Activated CD8-positive, alpha-beta T cell treated with anti-CD3 and anti-CD28 coated beads for 36 hours (primary cell): Measurements from ENCODE around the gene ETNK2. TPM values are rescaled to one million over a fixed set of nuclear protein-coding genes. Genes with fewer than 3 reads are reported as not detected.

Experiments used
- ATAC-seq: fragments of 200-7000 bp; cut with Tn5 transposase; one replicate; pipeline ENCODE4 v1.10.0; 2021; ENCODE audit warnings: mild to moderate bottlenecking, moderate library complexity
- CTCF ChIA-PET: fragments of 350-600 bp; sonication (Branson Sonifier 250); formaldehyde crosslinking; loops from one replicate; lab custom pipeline; 2021; ENCODE audit warnings: antibody characterized with exemption; lab: Charles Lee
- POLR2A ChIA-PET: fragments of 350-600 bp; sonication (Branson Sonifier 250); formaldehyde crosslinking; loops from one replicate; lab custom pipeline; 2021; ENCODE audit warnings: antibody characterized with exemption; lab: Charles Lee
- DNase-seq: peaks from one replicate; pipeline ENCODE4 v3.0.0-alpha.2; 2020
- H3K27ac Mint-ChIP-seq: one replicate; pipeline ENCODE4 v1.8.0; 2021; ENCODE audit warnings: mild to moderate bottlenecking, mixed read lengths
- H3K27me3 Mint-ChIP-seq: one replicate; pipeline ENCODE4 v1.8.0; 2021; ENCODE audit warnings: mixed read lengths
- H3K36me3 Mint-ChIP-seq: one replicate; pipeline ENCODE4 v1.8.0; 2021; ENCODE audit warnings: low read depth, mixed read lengths
- H3K4me1 Mint-ChIP-seq: one replicate; pipeline ENCODE4 v1.8.0; 2021; ENCODE audit warnings: low read depth, mixed read lengths
- H3K4me3 Mint-ChIP-seq: one replicate; pipeline ENCODE4 v1.8.0; 2021; ENCODE audit warnings: mild to moderate bottlenecking, moderate library complexity, mixed read lengths
- H3K9me3 Mint-ChIP-seq: one replicate; pipeline ENCODE4 v1.8.0; 2021; ENCODE audit warnings: mixed read lengths
- CTCF ChIP-seq: fragments of 200-600 bp; IDR thresholded peaks from one replicate; pipeline ENCODE4 v1.8.0; 2022; ENCODE audit warnings: antibody characterized with exemption, mild to moderate bottlenecking
- intact Hi-C: fragments of 100-400 bp; cut with micrococcal nuclease; formaldehyde crosslinking; loops from one replicate; pipeline ENCODE4 v1.10.0; 2022
- total RNA-seq, 2 experiments: library from RNA; stranded (reverse); gene quantifications; one replicate each; pipeline ENCODE4 v1.2.3, GENCODE V29; 2021

The ETNK2 gene
- total RNA-seq, 2 experiments from 2014 or later = 1.3 to 1.4 TPM

GRCh38 chr1:204198348-204199340, 46.8 kb upstream of the ETNK2 start:
- Mint-ChIP-seq H3K27me3 (no peaks in the 10 kb centered on the region), H3K4me1 (peaks cover 15% of the 10 kb centered on the region), H3K36me3 (no peaks in the 10 kb centered on the region), H3K9me3 (no peaks in the 10 kb centered on the region), H3K27ac (no peak overlapping the region), H3K4me3 (no peak overlapping the region)
- ATAC-seq (peak; percentile 66), DNase-seq (peak; percentile 10)
- intact Hi-C loops = no loop called here
- ChIA-PET CTCF (interaction anchor here (0.9 to 3.7 kb wide), 5 partner anchors 8 to 200 kb away, joined by 3 to 24 read pairs (median 5); partner anchors contain the start of gene GOLT1A), POLR2A (interaction anchor here (1.3 kb wide), 1 partner anchor 200 kb away, joined by 3 read pairs; no protein-coding TSS in a partner anchor)
- no peak for TF ChIP-seq CTCF

GRCh38 chr1:204197068-204197467, 45.2 kb upstream of the ETNK2 start:
- intact Hi-C loops = no loop called here
- H3K9me3 Mint-ChIP-seq = no peaks in the 10 kb centered on the region
- H3K36me3 Mint-ChIP-seq = no peaks in the 10 kb centered on the region
- ChIA-PET POLR2A (no interaction called here), CTCF (interaction anchor here (3.7 kb wide), 1 partner anchor 10 kb away, joined by 24 read pairs; no protein-coding TSS in a partner anchor)
- no peak for TF ChIP-seq CTCF
- ATAC-seq (no peak), DNase-seq (no peak)
- no peak overlapping the region for H3K27ac Mint-ChIP-seq
- no peak overlapping the region for H3K4me3 Mint-ChIP-seq
- peaks cover 15% of the 10 kb centered on the region for H3K4me1 Mint-ChIP-seq
- H3K27me3 Mint-ChIP-seq = peaks cover 8% of the 10 kb centered on the region

- no peak within 1 kb of the TSS for H3K4me3 Mint-ChIP-seq
- ATAC-seq = no peak
- no peaks in the 10 kb centered on the region for H3K36me3 Mint-ChIP-seq
- H3K27me3 Mint-ChIP-seq = peaks cover 8% of the 10 kb centered on the region
- CTCF ChIA-PET = interaction anchor here (1.1 to 3.7 kb wide), 2 partner anchors 10 to 33 kb away, joined by 3 to 24 read pairs; no protein-coding TSS in a partner anchor
- DNase-seq = no peak
- no peak within 1 kb of the TSS for H3K27ac Mint-ChIP-seq
- peaks cover 15% of the 10 kb centered on the region for H3K4me1 Mint-ChIP-seq
- POLR2A ChIA-PET = interaction anchor here (0.7 kb wide), 1 partner anchor 13 kb away, joined by 3 read pairs; no protein-coding TSS in a partner anchor
- no peaks in the 10 kb centered on the region for H3K9me3 Mint-ChIP-seq
- intact Hi-C loops = no loop called here
- TF ChIP-seq CTCF = no peak
Observed at GRCh38 chr1:204196068-204196795, 44.4 kb upstream of the ETNK2 start, which contains the start of gene KISS1. Gene KISS1 (minus strand): TSS chr1:204196491. CDS start chr1:204192876, 3,615 bp downstream.

GRCh38 chr1:204194771-204195170, 42.9 kb upstream of the ETNK2 start:
- no peak for TF ChIP-seq CTCF
- no peak overlapping the region for H3K27ac Mint-ChIP-seq
- H3K36me3 Mint-ChIP-seq = no peaks in the 10 kb centered on the region
- H3K27me3 Mint-ChIP-seq = peaks cover 8% of the 10 kb centered on the region
- H3K9me3 Mint-ChIP-seq = no peaks in the 10 kb centered on the region
- POLR2A ChIA-PET = no interaction called here
- intact Hi-C loops = no loop called here
- H3K4me3 Mint-ChIP-seq = no peak overlapping the region
- ATAC-seq (no peak), DNase-seq (no peak)
- CTCF ChIA-PET = no interaction called here
- peaks cover 21% of the 10 kb centered on the region for H3K4me1 Mint-ChIP-seq
